Pons (tissue), 1 donor: ENCODE data around the gene RHD.
"Not testable (repeated sequence)": the region's sequence is repeated elsewhere in the genome, so short reads cannot be mapped to it uniquely, and the experiment has no call there.

Source experiments
- DNase-seq: peaks from one replicate; pipeline ENCODE4 v3.0.0-alpha.2; 2016; ENCODE audit warnings: low spot score

The RHD gene

DNA sequence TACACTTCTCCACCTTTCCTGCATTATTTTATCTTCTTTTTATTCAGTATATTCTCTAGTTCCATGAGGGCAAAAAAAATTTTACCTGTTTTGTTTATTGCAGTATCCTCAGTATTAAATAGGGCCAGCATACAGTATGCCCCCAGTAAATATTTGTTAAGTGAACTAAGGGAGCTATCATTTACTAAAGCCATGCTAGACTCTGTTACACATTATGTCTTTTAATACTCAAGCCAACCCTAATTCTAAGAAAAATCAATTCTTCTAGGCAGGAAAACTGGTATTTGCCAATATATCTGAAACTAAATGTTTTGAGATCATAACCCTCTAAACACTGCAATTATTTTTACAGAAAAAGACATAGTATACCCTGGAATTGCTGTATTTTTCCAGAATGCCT is 84.1 kb downstream of the RHD start:
- DNase-seq, result no peak

DNA sequence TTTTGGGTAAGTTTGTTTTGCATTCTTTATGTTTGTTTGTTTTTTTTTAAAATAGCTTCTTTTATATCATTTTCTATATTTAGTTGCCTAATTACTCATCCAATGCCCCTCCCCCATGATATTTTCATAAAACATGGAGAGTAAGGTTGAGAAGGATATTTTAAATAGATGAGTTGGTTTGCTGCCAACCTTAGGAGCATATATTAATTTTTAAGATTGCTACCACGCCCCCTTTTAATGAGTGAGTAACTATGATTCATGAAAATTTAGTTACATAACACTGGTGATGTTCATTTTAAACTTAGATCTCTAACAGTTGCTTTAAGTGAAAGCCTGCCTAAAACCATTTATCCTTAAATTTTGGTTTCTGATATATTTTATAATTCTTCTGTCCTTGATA is 84.5 kb downstream of the RHD start:
- no peak for DNase-seq

DNA sequence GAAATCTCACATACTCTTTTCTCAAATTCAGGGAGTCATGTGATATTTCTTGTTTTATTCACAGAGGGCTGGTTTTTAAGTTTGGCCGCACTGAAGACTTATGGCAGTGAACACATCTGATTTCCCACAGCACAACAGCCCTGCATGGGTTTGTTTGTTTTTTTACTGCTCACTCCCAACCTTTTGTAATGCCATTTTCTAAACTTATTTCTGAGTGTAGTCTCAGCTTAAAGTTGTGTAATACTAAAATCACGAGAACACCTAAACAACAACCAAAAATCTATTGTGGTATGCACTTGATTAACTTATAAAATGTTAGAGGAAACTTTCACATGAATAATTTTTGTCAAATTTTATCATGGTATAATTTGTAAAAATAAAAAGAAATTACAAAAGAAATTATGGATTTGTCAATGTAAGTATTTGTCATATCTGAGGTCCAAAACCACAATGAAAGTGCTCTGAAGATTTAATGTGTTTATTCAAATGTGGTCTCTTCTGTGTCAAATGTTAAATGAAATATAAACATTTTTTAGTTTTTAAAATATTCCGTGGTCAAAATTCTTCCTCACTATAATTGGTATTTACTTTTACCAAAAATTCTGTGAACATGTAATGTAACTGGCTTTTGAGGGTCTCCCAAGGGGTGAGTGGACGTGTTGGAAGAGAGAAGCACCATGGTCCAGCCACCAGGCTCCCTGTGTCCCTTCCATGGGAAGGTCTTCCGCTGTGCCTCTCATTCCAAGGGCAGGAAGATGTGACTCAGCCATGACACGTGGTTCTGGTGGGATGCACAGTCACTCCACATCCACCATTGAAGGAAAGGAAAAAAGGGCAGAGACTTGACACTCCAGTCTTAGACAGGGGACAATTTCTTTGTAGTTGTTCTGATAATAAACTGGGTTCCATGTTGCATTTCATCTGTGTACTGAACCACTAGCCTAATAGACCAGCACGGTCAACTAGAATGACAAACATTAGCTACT is 88.6 kb downstream of the RHD start:
- DNase-seq, result no peak

DNA sequence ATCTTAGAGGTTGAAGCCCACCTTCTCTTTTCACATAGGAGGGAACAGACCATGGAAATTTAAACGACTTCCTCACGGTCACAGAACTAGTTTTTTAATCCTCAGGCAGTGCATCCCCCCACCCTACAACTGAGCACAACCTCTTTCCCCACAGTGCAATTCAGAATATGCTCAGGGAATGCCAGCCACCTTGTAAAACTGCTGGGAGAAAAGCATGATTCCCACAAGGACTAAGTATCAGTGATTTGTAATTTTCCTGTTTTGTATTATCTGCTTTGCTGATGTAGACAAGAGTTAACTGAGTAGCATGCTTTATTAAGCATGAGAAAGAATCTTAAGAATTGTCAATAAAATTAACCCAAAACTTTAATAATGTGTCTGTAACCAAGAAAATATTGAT is 89.6 kb downstream of the RHD start:
- DNase-seq, result no peak

DNA sequence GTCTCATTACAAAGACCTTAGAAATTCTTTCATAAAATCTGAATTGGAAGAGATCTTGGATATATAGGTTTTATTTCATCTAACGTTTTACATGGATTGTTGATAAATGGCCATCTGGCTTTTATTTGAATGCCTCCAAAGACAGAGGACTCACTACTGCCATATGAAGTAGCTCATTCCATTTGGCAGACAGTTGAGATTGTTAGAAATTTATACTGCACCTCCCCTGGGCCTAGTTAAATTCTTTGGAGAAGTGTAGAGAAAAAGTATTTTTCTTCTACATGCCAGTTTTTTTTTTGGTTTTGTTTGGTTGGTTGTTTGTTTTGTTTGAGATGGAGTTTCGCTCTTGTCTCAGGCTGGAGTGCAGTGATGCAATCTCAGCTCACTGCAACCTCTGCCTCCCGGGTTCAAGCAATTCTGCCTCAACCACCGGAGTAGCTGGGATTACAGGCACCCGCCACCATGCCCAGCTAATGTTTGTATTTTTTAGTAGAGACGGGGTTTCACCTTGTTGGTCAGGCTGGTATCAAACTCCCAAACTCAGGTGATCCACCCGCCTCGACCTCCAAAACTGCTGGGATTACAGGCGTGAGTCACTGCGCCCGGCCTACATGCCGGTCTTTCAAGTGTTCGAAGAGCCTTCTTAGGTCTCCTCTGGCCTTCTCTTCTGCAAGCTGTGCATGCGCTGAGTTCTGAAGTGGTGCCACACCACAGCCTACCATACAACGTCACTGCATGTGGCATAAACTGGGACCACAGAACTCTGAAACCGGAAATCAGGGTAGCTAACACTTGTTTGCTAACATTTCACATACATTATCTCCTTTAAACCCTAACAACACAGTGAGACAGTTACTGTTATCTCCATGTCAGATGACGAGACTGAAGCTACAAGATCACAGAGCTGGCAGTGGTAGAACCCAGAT is 90.6 kb downstream of the RHD start:
- not testable (repeated sequence) for DNase-seq

DNA sequence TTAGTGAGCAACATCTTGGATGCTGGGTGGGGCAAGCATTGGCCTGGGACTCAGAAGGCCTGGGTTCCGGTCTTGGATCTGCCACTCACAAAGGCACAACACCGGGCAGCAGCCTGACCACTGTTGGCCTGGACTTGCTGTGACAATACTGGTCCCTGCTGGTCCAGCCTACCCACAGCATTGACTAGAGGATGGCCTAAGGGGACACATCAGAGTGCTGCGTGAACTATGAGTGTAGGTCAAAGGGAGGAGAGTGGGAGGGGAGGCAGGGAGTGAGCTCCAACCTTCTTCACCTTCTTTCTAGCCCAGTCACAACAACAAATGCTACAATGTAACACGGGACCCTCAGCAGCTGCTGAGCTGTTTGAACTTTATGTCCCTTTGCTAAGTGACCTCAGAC is 96.9 kb downstream of the RHD start:
- DNase-seq, result no peak

DNA sequence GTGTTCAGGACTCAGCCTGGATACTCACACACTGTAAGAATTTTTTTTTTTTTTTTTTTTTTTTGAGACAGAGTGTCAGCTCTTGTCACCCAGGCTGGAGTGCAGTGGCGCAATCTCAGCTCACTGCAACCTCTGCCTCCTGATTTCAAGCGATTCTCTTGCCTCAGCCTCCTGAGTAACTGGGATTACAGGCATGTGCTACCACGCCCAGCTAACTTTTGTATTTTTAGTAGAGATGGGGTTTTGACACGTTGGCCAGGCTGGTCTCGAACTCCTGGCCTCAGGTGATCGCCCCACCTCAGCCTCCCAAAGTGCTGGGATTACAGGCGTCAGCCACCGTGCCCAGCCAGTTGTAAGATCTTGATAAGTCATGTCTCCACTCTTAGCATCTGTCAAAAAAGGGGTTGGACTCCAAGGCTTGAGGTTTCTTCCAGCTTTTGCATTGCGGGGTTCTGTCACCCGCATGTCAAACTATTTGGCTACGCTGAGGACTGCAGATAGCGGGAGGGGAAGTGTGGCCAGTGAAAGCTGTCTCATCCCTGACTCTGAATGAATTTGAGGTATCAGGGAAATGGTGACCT is 97.5 kb downstream of the RHD start:
- not testable (repeated sequence) for DNase-seq

DNA sequence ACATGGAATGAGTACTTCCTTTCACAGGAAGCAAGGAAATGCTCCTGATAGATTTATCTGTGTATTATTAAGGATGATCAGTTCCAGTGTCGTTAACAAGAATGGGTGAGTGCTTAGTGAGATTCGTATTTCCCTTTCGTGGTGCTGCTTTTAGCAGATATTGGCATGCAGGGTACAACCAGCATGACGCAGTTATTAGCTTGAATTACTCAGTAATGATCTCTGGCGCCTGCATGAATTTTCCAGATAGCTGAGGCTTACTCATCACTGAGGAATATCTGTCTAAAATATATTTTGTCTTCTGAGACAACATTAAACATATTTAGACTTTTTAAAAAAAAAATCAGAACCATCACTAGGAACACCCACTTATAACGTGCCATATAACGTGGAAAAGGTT is 99.4 kb downstream of the RHD start:
- DNase-seq, result not testable (repeated sequence)

DNA sequence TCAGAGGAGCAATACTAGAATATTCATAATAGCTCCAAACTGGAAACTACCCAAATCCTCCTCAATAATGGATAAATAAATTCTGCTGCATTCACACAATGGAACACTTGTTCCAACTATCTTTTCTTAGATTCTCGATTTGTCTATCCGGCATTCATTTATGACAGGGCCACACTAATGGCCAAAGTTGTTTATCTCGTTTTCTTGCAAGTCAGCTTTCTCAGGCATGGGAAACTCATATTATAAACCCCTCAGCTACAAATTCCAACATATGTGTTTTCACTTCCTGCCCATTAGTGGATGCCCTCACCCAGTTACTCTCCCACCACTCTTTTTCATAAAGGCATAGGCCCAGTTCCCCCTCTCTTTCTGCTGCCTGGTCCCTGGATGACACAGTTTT is 106.1 kb downstream of the RHD start:
- not testable (repeated sequence) for DNase-seq
